ENCODE measurements around the gene RNF224.

RNF224 gene

GRCh38 chr9:137234055-137234697, 6.9 kb downstream of the RNF224 start:
- in situ Hi-C loops (cut with MboI; ENCODE audit: low pct_unique_long_range_greater_than_20kb, low sequenced_read_pairs, unreplicated experiment) = no loop called here
- TF ChIP-seq CTCF (IDR thresholded peaks at IDR 0.05; ENCODE audit: extremely low read depth, insufficient read depth, missing control alignments) = no peak
- DNase-seq (ENCODE audit: low spot score) = no peak

- no peak for TF ChIP-seq CTCF (IDR thresholded peaks at IDR 0.05; ENCODE audit: extremely low read depth, insufficient read depth, missing control alignments)
- DNase-seq (ENCODE audit: low spot score) = no peak
- in situ Hi-C loops (cut with MboI; ENCODE audit: low pct_unique_long_range_greater_than_20kb, low sequenced_read_pairs, unreplicated experiment) = no loop called here
Observed at GRCh38 chr9:137234758-137235423, 7.6 kb downstream of the RNF224 start.

GRCh38 chr9:137235424-137236237, 8.3 kb downstream of the RNF224 start:
- TF ChIP-seq CTCF (IDR thresholded peaks at IDR 0.05; ENCODE audit: extremely low read depth, insufficient read depth, missing control alignments) = no peak
- in situ Hi-C loops (cut with MboI; ENCODE audit: low pct_unique_long_range_greater_than_20kb, low sequenced_read_pairs, unreplicated experiment) = no loop called here
- no peak for DNase-seq (ENCODE audit: low spot score)

GRCh38 chr9:137236238-137236935, 9.1 kb downstream of the RNF224 start:
- peak; percentile 99 for TF ChIP-seq CTCF (IDR thresholded peaks at IDR 0.05; ENCODE audit: extremely low read depth, insufficient read depth, missing control alignments)
- DNase-seq (ENCODE audit: low spot score) = peak; percentile 98
- in situ Hi-C loops (cut with MboI; ENCODE audit: low pct_unique_long_range_greater_than_20kb, low sequenced_read_pairs, unreplicated experiment) = no loop called here

- no peak for TF ChIP-seq CTCF (IDR thresholded peaks at IDR 0.05; ENCODE audit: extremely low read depth, insufficient read depth, missing control alignments)
- in situ Hi-C loops (cut with MboI; ENCODE audit: low pct_unique_long_range_greater_than_20kb, low sequenced_read_pairs, unreplicated experiment) = no loop called here
- no peak for DNase-seq (ENCODE audit: low spot score)
Observed at GRCh38 chr9:137236936-137237421, 9.7 kb downstream of the RNF224 start.

Data from GM13977 (cell line).